Smooth muscle cell (in vitro differentiated cells): ENCODE measurements around the gene TMEM107. TPM values are rescaled to one million over a fixed set of nuclear protein-coding genes. Genes with fewer than 3 reads are reported as not detected.

Experiments used
- DNase-seq: peaks from one replicate; lab custom pipeline; 2025; ENCODE audit not compliant: unreplicated experiment; lab: John Stamatoyannopoulos, UW
- H2AFZ ChIP-seq: fragments of 200-600 bp; sonication (generic); 2 replicates; pipeline ENCODE4 v1.6.0; 2016; ENCODE audit warnings: antibody characterized with exemption, low read depth, mild to moderate bottlenecking
- H3F3A ChIP-seq: fragments of 200-600 bp; sonication (generic); 2 replicates; pipeline ENCODE4 v1.6.0; 2017; ENCODE audit warnings: antibody characterized with exemption, low read depth
- H3K27ac ChIP-seq: fragments of 200-600 bp; sonication (generic); 2 replicates; pipeline ENCODE4 v1.5.1; 2016; ENCODE audit warnings: low read depth, mild to moderate bottlenecking
- H3K27me3 ChIP-seq: fragments of 200-600 bp; sonication (generic); 2 replicates; pipeline ENCODE4 v1.6.1; 2016; ENCODE audit warnings: low read depth, mild to moderate bottlenecking
- H3K36me3 ChIP-seq: fragments of 200-600 bp; sonication (generic); 2 replicates; pipeline ENCODE4 v1.5.1; 2016; ENCODE audit warnings: low read depth
- H3K4me1 ChIP-seq: fragments of 200-600 bp; sonication (generic); 2 replicates; pipeline ENCODE4 v1.5.1; 2016; ENCODE audit warnings: low read depth
- H3K4me2 ChIP-seq: fragments of 200-600 bp; sonication (generic); 2 replicates; pipeline ENCODE4 v1.6.0; 2016; ENCODE audit warnings: mild to moderate bottlenecking
- H3K4me3 ChIP-seq: fragments of 200-600 bp; sonication (generic); 2 replicates; pipeline ENCODE4 v1.5.1; 2016; ENCODE audit warnings: mild to moderate bottlenecking
- H3K79me2 ChIP-seq: fragments of 200-600 bp; sonication (generic); 2 replicates; pipeline ENCODE4 v1.6.0; 2016; ENCODE audit warnings: low read depth, mild to moderate bottlenecking
- H3K9ac ChIP-seq: fragments of 200-600 bp; sonication (generic); 2 replicates; pipeline ENCODE4 v1.6.0; 2016; ENCODE audit warnings: low read depth
- H3K9me3 ChIP-seq: fragments of 200-600 bp; sonication (generic); replicated peaks from 2 replicates; pipeline ENCODE4 v1.5.1; 2016; ENCODE audit warnings: low read depth
- H4K20me1 ChIP-seq: fragments of 200-600 bp; sonication (generic); 2 replicates; pipeline ENCODE4 v1.6.0; 2016; ENCODE audit warnings: low read depth
- CTCF ChIP-seq: fragments of 200-600 bp; sonication (generic); IDR thresholded peaks from 2 replicates; pipeline ENCODE4 v1.5.1; 2017; ENCODE audit warnings: borderline replicate concordance, mild to moderate bottlenecking, antibody characterized with exemption; ENCODE audit not compliant: insufficient read depth, poor library complexity, severe bottlenecking
- WGBS: methylation state at CpG from one replicate; pipeline ENCODE4 v1.1.7; 2016; ENCODE audit warnings: low lambda C conversion rate; 5-methylcytosine and 5-hydroxymethylcytosine counted together
- polyA plus RNA-seq: library from polyadenylated mRNA; unstranded; fragments of >200 nt; fragmentation: Nextera tagmentation; extraction: Ambion mirVana; gene quantifications from 2 replicates; pipeline ENCODE4 v1.2.1, GENCODE V29; 2016
- total RNA-seq: library from RNA; depleted of rRNA; stranded (reverse); fragments of >200 nt; gene quantifications from 2 replicates; pipeline ENCODE4 v1.2.3, GENCODE V29; 2014

Gene TMEM107
- total and polyA plus RNA-seq, 2 experiments from 2014 or later, result 36.0 to 66.7 TPM

- H3F3A ChIP-seq, result peaks cover 5% of the 10 kb centered on the region
- H3K27me3 ChIP-seq, result no peaks in the 10 kb centered on the region
- peak; percentile 84 for TF ChIP-seq CTCF
- no peak overlapping the region for H3K4me2 ChIP-seq
- H3K9ac ChIP-seq, result no peak overlapping the region
- no peak overlapping the region for H2AFZ ChIP-seq
- H3K4me1 ChIP-seq, result peaks cover 15% of the 10 kb centered on the region
- H3K4me3 ChIP-seq, result no peak overlapping the region
- peak overlapping the region; percentile 53 for H3K27ac ChIP-seq
- peaks cover 17% of the 10 kb centered on the region for H3K79me2 ChIP-seq
- H4K20me1 ChIP-seq, result peaks cover 23% of the 10 kb centered on the region
- DNase-seq, result peak; percentile 79
- no peaks in the 10 kb centered on the region for H3K9me3 ChIP-seq
- H3K36me3 ChIP-seq, result no peaks in the 10 kb centered on the region
- 58% methylated on average over 20 of the region's 20 CpGs for WGBS
These were observed 17.7 kb downstream of the TMEM107 start for GRCh38 chr17:8158267-8159031.

- H3K27me3 ChIP-seq, result no peaks in the 10 kb centered on the region
- peak overlapping the region; percentile 99 for H3K27ac ChIP-seq
- WGBS, result under 1% methylated on average over 58 of the region's 59 CpGs
- peak overlapping the region; percentile 70 for H3K4me3 ChIP-seq
- H3K9me3 ChIP-seq, result no peaks in the 10 kb centered on the region
- DNase-seq, result peak; percentile 98
- H3K9ac ChIP-seq, result peak overlapping the region; percentile 94
- H3K4me1 ChIP-seq, result peaks cover 17% of the 10 kb centered on the region
- H4K20me1 ChIP-seq, result peaks cover 33% of the 10 kb centered on the region
- no peak for TF ChIP-seq CTCF
- no peaks in the 10 kb centered on the region for H3K36me3 ChIP-seq
- peaks cover 15% of the 10 kb centered on the region for H3F3A ChIP-seq
- peaks cover under 1% of the 10 kb centered on the region for H3K79me2 ChIP-seq
- H2AFZ ChIP-seq, result no peak overlapping the region
- peak overlapping the region; percentile 93 for H3K4me2 ChIP-seq
These were observed 19.8 kb downstream of the TMEM107 start for GRCh38 chr17:8156246-8156992.

- peak overlapping the region; percentile 70 for H3K4me3 ChIP-seq
- DNase-seq, result no peak
- H3K9me3 ChIP-seq, result no peaks in the 10 kb centered on the region
- H2AFZ ChIP-seq, result no peak overlapping the region
- H3F3A ChIP-seq, result peaks cover 11% of the 10 kb centered on the region
- H3K36me3 ChIP-seq, result no peaks in the 10 kb centered on the region
- peak overlapping the region; percentile 94 for H3K9ac ChIP-seq
- no peaks in the 10 kb centered on the region for H3K27me3 ChIP-seq
- H4K20me1 ChIP-seq, result peaks cover 38% of the 10 kb centered on the region
- H3K4me2 ChIP-seq, result peak overlapping the region; percentile 93
- peak overlapping the region; percentile 99 for H3K27ac ChIP-seq
- 3% methylated on average over 11 of the region's 11 CpGs for WGBS
- TF ChIP-seq CTCF, result no peak
- peaks cover 17% of the 10 kb centered on the region for H3K4me1 ChIP-seq
- no peaks in the 10 kb centered on the region for H3K79me2 ChIP-seq
These were observed 20.3 kb downstream of the TMEM107 start for GRCh38 chr17:8155996-8156245.
